HL-60 (cell line): ENCODE data around the gene FSTL4.

ENCODE experiments used
- DNase-seq, 2 experiments: peaks; one replicate each; pipeline ENCODE4 v3.0.0-alpha.2; 2010 to 2020; ENCODE audit warnings: low read depth in 1 of 2, low spot score in 1 of 2
- H3K27ac ChIP-seq: fragments of 250-450 bp; sonication (Bioruptor Pico); replicated peaks from 2 replicates; pipeline ENCODE4 v1.5.1; 2020; ENCODE audit warnings: mild to moderate bottlenecking, moderate library complexity
- H3K27me3 ChIP-seq: fragments of 250-450 bp; sonication (Bioruptor Pico); 2 replicates; pipeline ENCODE4 v1.5.1; 2021; ENCODE audit warnings: mild to moderate bottlenecking, moderate library complexity; ENCODE audit not compliant: insufficient read depth, poor library complexity, severe bottlenecking
- H3K4me3 ChIP-seq: replicated peaks from 2 replicates; pipeline ENCODE4 v1.5.1; 2011; ENCODE audit warnings: mild to moderate bottlenecking, control low read depth, low read length; ENCODE audit not compliant: insufficient read depth
- GABPA ChIP-seq: IDR thresholded peaks from 2 replicates; pipeline ENCODE4 v1.6.1; 2012; ENCODE audit warnings: low read depth
- POLR2AphosphoS5 ChIP-seq: IDR thresholded peaks from 2 replicates; pipeline ENCODE4 v1.6.1; 2012; ENCODE audit warnings: low read depth
- SPI1 ChIP-seq: IDR thresholded peaks from 2 replicates; pipeline ENCODE4 v1.6.1; 2012; ENCODE audit warnings: low read depth, mild to moderate bottlenecking, borderline replicate concordance
- TF ChIP-seq, protein P1 (sequence below): IDR thresholded peaks from 2 replicates; pipeline ENCODE4 v1.6.1; 2012; ENCODE audit warnings: low read depth; ENCODE audit not compliant: insufficient replicate concordance
- TF ChIP-seq, protein P2 (sequence below): IDR thresholded peaks from one replicate; pipeline ENCODE4 v1.5.1; 2011; ENCODE audit warnings: low read length, control low read depth, inconsistent platforms; ENCODE audit not compliant: insufficient read depth

FSTL4 gene

DNA sequence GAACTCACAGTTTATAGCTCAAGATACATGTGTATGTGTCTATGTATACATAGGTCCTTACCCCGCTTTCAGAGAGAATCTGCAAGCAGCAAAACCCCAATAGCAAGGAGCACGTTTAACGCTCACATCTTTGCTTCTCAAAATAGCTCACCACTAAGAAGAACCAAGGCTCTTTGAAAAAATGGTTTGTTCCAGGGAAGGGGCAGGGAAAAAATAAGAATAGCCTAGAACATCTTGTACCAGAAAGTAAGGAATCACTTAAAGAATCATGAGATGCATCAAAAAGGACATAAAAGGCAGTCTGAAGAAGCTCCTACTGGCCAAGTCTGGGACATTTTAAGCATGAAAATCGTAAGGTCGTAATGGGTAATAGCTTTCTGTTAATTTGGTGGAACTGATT, 196.4 kb downstream of the FSTL4 start:
- no peak overlapping the region for H3K4me3 ChIP-seq
- no peak for DNase-seq
- H3K27me3 ChIP-seq: no peaks in the 10 kb centered on the region
- TF ChIP-seq, protein P1, sequence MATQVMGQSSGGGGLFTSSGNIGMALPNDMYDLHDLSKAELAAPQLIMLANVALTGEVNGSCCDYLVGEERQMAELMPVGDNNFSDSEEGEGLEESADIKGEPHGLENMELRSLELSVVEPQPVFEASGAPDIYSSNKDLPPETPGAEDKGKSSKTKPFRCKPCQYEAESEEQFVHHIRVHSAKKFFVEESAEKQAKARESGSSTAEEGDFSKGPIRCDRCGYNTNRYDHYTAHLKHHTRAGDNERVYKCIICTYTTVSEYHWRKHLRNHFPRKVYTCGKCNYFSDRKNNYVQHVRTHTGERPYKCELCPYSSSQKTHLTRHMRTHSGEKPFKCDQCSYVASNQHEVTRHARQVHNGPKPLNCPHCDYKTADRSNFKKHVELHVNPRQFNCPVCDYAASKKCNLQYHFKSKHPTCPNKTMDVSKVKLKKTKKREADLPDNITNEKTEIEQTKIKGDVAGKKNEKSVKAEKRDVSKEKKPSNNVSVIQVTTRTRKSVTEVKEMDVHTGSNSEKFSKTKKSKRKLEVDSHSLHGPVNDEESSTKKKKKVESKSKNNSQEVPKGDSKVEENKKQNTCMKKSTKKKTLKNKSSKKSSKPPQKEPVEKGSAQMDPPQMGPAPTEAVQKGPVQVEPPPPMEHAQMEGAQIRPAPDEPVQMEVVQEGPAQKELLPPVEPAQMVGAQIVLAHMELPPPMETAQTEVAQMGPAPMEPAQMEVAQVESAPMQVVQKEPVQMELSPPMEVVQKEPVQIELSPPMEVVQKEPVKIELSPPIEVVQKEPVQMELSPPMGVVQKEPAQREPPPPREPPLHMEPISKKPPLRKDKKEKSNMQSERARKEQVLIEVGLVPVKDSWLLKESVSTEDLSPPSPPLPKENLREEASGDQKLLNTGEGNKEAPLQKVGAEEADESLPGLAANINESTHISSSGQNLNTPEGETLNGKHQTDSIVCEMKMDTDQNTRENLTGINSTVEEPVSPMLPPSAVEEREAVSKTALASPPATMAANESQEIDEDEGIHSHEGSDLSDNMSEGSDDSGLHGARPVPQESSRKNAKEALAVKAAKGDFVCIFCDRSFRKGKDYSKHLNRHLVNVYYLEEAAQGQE: no peak
- TF ChIP-seq, protein P2, sequence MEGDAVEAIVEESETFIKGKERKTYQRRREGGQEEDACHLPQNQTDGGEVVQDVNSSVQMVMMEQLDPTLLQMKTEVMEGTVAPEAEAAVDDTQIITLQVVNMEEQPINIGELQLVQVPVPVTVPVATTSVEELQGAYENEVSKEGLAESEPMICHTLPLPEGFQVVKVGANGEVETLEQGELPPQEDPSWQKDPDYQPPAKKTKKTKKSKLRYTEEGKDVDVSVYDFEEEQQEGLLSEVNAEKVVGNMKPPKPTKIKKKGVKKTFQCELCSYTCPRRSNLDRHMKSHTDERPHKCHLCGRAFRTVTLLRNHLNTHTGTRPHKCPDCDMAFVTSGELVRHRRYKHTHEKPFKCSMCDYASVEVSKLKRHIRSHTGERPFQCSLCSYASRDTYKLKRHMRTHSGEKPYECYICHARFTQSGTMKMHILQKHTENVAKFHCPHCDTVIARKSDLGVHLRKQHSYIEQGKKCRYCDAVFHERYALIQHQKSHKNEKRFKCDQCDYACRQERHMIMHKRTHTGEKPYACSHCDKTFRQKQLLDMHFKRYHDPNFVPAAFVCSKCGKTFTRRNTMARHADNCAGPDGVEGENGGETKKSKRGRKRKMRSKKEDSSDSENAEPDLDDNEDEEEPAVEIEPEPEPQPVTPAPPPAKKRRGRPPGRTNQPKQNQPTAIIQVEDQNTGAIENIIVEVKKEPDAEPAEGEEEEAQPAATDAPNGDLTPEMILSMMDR: no peak
- TF ChIP-seq GABPA (no peak), POLR2AphosphoS5 (no peak), SPI1 (no peak)
- no peak overlapping the region for H3K27ac ChIP-seq

DNA sequence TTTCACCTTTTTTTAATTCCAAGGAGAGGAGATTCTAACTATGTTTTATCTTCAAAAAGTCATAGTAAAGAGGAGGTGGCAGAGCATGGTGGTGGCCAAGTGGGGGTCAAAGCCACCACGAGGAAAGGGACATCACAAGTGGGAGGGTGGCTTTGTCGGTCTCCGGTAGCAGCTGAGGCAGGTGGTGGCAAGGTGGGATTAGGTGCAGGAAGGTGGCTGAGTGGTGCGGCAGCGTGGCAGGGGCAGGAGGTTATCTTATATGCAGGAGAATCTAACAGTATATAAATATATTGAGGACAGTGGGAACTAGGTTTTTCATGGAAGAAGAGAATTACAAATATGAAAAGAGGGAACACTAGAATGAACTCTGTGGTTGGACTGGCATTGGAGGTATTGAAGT, 196.8 kb downstream of the FSTL4 start:
- Histone ChIP-seq H3K4me3 (no peak overlapping the region), H3K27ac (no peak overlapping the region), H3K27me3 (no peaks in the 10 kb centered on the region)
- TF ChIP-seq SPI1 (no peak), GABPA (no peak), POLR2AphosphoS5 (no peak)
- TF ChIP-seq, protein P2: no peak
- TF ChIP-seq, protein P1: no peak
- no peak for DNase-seq

DNA sequence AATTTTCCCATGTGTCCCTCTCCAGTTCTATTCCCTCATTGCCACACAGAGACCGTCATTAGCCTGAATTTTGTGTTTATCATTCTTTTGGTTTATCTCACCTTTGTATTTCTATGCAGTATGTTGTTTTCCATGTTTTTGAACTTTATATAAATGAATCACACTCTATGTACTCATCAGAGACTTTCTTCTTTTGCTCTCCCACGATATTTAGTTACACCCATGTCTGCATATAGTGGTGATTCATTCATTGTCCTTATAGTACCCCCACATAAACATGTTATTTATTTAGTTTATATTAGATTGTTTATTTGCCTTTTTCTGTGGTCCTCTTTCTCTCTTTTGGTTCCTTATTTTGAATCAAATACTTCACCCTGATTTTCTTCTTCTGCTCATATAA, 199.7 kb downstream of the FSTL4 start:
- H3K27ac ChIP-seq: no peak overlapping the region
- H3K27me3 ChIP-seq: no peaks in the 10 kb centered on the region
- no peak for TF ChIP-seq POLR2AphosphoS5
- TF ChIP-seq GABPA: no peak
- no peak overlapping the region for H3K4me3 ChIP-seq
- DNase-seq: no peak

DNA sequence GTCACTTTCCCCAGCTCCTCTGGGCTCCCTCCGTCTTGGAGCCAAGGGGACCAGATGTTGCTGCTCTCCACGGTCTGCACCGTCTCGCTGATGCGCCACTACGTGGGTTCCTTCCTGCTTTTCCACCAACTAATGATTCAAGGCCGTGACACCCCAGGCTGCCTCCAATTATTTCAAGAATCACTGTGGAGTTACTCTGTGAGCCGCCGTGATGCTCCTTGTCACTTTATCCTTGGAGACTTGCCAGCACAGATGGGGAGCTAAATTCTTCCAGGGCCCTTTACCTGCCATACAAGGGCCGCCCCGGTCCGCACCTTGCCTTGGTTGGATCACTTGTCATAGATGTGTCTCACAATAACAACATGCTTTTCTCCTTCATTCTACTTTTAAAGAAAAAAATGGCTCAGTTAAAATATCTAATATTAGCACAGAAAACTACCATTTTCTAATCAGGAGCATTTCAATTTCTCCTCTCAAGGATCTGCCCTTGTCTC, 202.0 kb downstream of the FSTL4 start:
- Histone ChIP-seq H3K27ac (no peak overlapping the region), H3K27me3 (no peaks in the 10 kb centered on the region), H3K4me3 (no peak overlapping the region)
- TF ChIP-seq, protein P1: no peak
- TF ChIP-seq SPI1 (no peak), GABPA (no peak), POLR2AphosphoS5 (no peak)
- TF ChIP-seq, protein P2: no peak
- DNase-seq: no peak
